Osteoblast (primary cell): ENCODE data around the gene ISY1. TPM values are rescaled to one million over a fixed set of nuclear protein-coding genes. Genes with fewer than 3 reads are reported as not detected.

Experiments used
- DNase-seq: peaks from one replicate; pipeline ENCODE4 v3.0.0; 2011; ENCODE audit warnings: low spot score, mixed read lengths; ENCODE audit not compliant: insufficient read length; ENCODE audit errors: missing footprints
- H2AFZ ChIP-seq: 2 replicates; pipeline ENCODE4 v1.6.0; 2011; ENCODE audit warnings: mild to moderate bottlenecking, low read length
- H3K27ac ChIP-seq: 2 replicates; pipeline ENCODE4 v1.5.1; 2011; ENCODE audit warnings: mild to moderate bottlenecking, low read depth, low read length, moderate library complexity
- H3K27me3 ChIP-seq: 2 replicates; pipeline ENCODE4 v1.6.0; 2012; ENCODE audit warnings: mild to moderate bottlenecking, control low read depth, inconsistent platforms, low read length, moderate library complexity; ENCODE audit not compliant: insufficient read depth
- H3K36me3 ChIP-seq: 2 replicates; pipeline ENCODE4 v1.5.1; 2011; ENCODE audit warnings: mild to moderate bottlenecking, low read length, control low read depth, moderate library complexity; ENCODE audit not compliant: insufficient read depth
- H3K4me1 ChIP-seq: 2 replicates; pipeline ENCODE4 v1.5.1; 2011; ENCODE audit warnings: mild to moderate bottlenecking, low read length, control low read depth, moderate library complexity; ENCODE audit not compliant: insufficient read depth
- H3K4me2 ChIP-seq: 2 replicates; pipeline ENCODE4 v1.6.0; 2011; ENCODE audit warnings: mild to moderate bottlenecking, low read length; ENCODE audit not compliant: insufficient read depth
- H3K4me3 ChIP-seq: fragments of 200-600 bp; sonication (generic); 3 replicates; pipeline ENCODE4 v1.5.1; 2012; ENCODE audit warnings: mild to moderate bottlenecking, low read length, inconsistent platforms; ENCODE audit not compliant: insufficient read depth
- H3K79me2 ChIP-seq: 2 replicates; pipeline ENCODE4 v1.6.0; 2012; ENCODE audit warnings: mild to moderate bottlenecking, low read length, control low read depth, inconsistent platforms; ENCODE audit not compliant: insufficient read depth
- H3K9me3 ChIP-seq: 2 replicates; pipeline ENCODE4 v1.5.1; 2011; ENCODE audit warnings: low read depth, low read length, control low read depth
- H4K20me1 ChIP-seq: 2 replicates; pipeline ENCODE4 v1.6.0; 2012; ENCODE audit warnings: mild to moderate bottlenecking, low read length, control low read depth; ENCODE audit not compliant: insufficient read depth
- CTCF ChIP-seq: IDR thresholded peaks from 2 replicates; pipeline ENCODE4 v1.5.1; 2011; ENCODE audit warnings: mild to moderate bottlenecking, low read depth, low read length, moderate library complexity; ENCODE audit errors: extremely low read depth
- total RNA-seq: library from RNA; depleted of rRNA; stranded (reverse); fragments of >200 nt; gene quantifications from 2 replicates; pipeline ENCODE4 v1.2.3, GENCODE V29; 2012

ISY1 gene
- total RNA-seq, 1 donor, result 29.0 TPM

GRCh38 chr3:129181819-129182218 is 21.0 kb upstream of the ISY1 start:
- Histone ChIP-seq H3K4me2 (peak overlapping the region; percentile 100), H3K79me2 (peaks cover 94% of the 10 kb centered on the region), H2AFZ (no peak overlapping the region), H3K36me3 (peaks cover 25% of the 10 kb centered on the region), H4K20me1 (peaks cover 58% of the 10 kb centered on the region), H3K9me3 (no peaks in the 10 kb centered on the region), H3K4me3 (peak overlapping the region; percentile 90), H3K4me1 (peaks cover 45% of the 10 kb centered on the region), H3K27me3 (no peaks in the 10 kb centered on the region), H3K27ac (peak overlapping the region; percentile 98)
- no peak for TF ChIP-seq CTCF
- no peak for DNase-seq

GRCh38 chr3:129180461-129180860 is 19.6 kb upstream of the ISY1 start:
- Histone ChIP-seq H3K9me3 (no peaks in the 10 kb centered on the region), H3K4me3 (peak overlapping the region; percentile 90), H3K36me3 (peaks cover 26% of the 10 kb centered on the region), H3K79me2 (peaks cover 97% of the 10 kb centered on the region), H4K20me1 (peaks cover 70% of the 10 kb centered on the region), H3K4me1 (peaks cover 45% of the 10 kb centered on the region), H2AFZ (no peak overlapping the region), H3K4me2 (peak overlapping the region; percentile 100), H3K27me3 (no peaks in the 10 kb centered on the region), H3K27ac (peak overlapping the region; percentile 36)
- no peak for DNase-seq
- TF ChIP-seq CTCF, result no peak

- H3K4me3 ChIP-seq, result no peak overlapping the region
- no peaks in the 10 kb centered on the region for H3K9me3 ChIP-seq
- peaks cover 32% of the 10 kb centered on the region for H3K4me1 ChIP-seq
- H3K27me3 ChIP-seq, result no peaks in the 10 kb centered on the region
- H2AFZ ChIP-seq, result no peak overlapping the region
- DNase-seq, result no peak
- no peak for TF ChIP-seq CTCF
- peaks cover 35% of the 10 kb centered on the region for H3K36me3 ChIP-seq
- H3K4me2 ChIP-seq, result no peak overlapping the region
- no peak overlapping the region for H3K27ac ChIP-seq
- peaks cover 100% of the 10 kb centered on the region for H3K79me2 ChIP-seq
- H4K20me1 ChIP-seq, result peaks cover 92% of the 10 kb centered on the region
These were observed 15.2 kb upstream of the ISY1 start for GRCh38 chr3:129176051-129176450.

GRCh38 chr3:129173725-129174124 is 12.9 kb upstream of the ISY1 start:
- Histone ChIP-seq H4K20me1 (peaks cover 82% of the 10 kb centered on the region), H3K4me3 (no peak overlapping the region), H2AFZ (no peak overlapping the region), H3K36me3 (peaks cover 48% of the 10 kb centered on the region), H3K4me1 (peaks cover 10% of the 10 kb centered on the region), H3K79me2 (peaks cover 93% of the 10 kb centered on the region), H3K4me2 (peak overlapping the region; percentile 18), H3K9me3 (no peaks in the 10 kb centered on the region), H3K27ac (peak overlapping the region; percentile 50), H3K27me3 (no peaks in the 10 kb centered on the region)
- TF ChIP-seq CTCF, result no peak
- DNase-seq, result no peak
